NOMO-1 treated with DMSO at 0.1 percent for 48 hours (cell line): ENCODE data around the gene DCBLD1.
A peak's percentile ranks its signal among the peaks of the same experiment; 100 is the strongest.

Experiments used
- DNase-seq: peaks from one replicate; lab custom pipeline; 2025; ENCODE audit not compliant: unreplicated experiment; lab: John Stamatoyannopoulos, UW

The DCBLD1 gene

DNA sequence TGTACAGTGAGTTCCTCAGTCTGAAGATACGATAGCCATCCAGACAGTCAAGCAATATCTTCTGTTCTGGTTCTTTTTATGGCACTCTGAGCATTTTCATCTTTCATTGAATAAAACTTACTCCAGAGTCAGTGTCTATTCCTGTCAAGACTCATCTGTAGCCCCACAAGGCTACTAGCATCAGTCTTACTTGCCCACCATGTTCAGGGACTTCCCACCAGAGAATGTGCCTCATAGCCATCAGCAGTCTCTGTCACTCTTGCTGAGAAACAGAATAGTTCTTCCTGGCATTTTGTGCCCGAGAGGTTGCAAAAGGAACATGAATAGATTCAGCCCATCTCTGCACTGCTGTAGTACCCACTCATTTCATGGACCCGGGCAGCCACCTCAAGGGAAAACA is 12.7 kb upstream of the DCBLD1 start:
- DNase-seq: no peak

GRCh38 chr6:117472667-117473066 is 9.8 kb upstream of the DCBLD1 start:
- no peak for DNase-seq

GRCh38 chr6:117473401-117473800 is 9.1 kb upstream of the DCBLD1 start:
- DNase-seq: no peak

GRCh38 chr6:117477988-117478852 is 4.3 kb upstream of the DCBLD1 start:
- DNase-seq: peak; percentile 45

- DNase-seq: no peak
Observed at GRCh38 chr6:117478853-117479231, 3.6 kb upstream of the DCBLD1 start.

- DNase-seq: no peak
Observed at GRCh38 chr6:117480651-117481050, 1.8 kb upstream of the DCBLD1 start.

DNA sequence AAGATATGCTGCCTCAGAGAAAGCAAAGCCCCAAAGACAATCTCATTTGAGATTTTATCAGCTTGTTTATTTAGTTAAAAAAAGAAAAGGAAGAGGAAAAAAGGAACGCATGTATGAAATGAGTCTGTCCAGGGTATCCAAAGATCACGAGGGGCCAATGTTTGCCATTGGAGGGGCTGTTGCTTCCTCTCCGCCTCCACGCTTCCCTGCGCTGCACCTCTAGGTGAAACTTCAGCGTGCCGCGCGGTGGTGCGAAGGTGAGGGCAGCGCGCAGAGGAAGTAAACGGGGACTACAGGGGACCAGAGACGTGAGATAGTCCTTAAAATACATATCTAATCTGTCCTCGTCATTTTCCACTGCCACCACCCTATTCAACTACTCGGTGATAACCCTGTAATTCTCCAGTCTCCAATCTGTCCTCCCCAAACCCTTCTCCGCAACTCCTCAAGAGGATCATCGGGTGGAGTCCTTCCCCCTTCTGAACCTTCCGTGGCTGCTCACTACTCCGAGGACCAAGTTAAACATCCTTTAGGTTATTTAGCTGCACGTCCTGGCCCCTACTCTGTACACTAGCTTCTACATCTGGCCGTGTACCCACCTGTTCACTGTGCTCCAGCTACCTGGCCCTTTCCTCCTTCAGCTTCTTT is 1.1 kb upstream of the DCBLD1 start:
- no peak for DNase-seq

GRCh38 chr6:117481926-117482239 is 591 bp upstream of the DCBLD1 start:
- no peak for DNase-seq

- no peak for DNase-seq
Observed at GRCh38 chr6:117483004-117483644, 650 bp downstream of the DCBLD1 start.

GRCh38 chr6:117483645-117484016 is 1.2 kb downstream of the DCBLD1 start:
- peak; percentile 35 for DNase-seq

- no peak for DNase-seq
Observed at GRCh38 chr6:117484052-117484646, 1.7 kb downstream of the DCBLD1 start.

DNA sequence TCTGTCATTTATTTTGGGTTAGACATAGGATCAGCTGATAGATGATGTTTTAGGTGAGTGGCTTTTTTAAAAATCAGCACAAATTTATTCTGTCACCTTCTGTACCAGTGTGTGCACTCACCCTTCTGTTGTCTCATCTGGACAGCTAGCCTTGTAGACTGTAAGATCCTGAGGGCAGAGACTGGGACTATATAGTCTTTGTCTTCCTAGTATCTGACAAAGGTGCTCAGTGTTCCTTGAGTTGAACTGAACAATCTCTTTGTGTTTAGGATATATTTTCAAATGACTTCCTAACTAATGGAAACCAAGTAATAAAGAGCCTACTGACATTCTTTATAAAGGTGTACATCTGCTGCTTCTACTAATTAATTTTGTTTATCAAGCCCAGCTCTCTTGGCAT is 3.0 kb downstream of the DCBLD1 start:
- DNase-seq: no peak

DNA sequence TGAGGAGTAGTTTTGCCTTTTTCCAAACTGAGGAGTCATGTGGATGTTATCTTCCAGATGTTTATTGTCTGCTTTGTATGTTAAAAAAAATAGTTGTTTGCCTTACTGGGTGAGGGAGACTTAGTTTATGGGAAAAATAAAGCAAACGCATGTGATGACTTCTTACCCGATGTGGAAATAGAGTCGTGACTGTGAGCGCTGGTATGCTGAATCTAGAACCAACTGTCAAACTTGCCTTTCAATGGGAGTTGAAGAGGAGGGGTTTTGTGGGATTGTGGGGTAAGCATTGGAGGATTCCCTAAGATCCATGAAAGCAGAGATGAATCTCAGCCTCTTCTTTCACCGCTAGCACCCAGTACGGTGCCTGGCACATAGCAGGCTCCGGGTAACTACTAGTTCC is 5.3 kb downstream of the DCBLD1 start:
- DNase-seq: no peak

DNA sequence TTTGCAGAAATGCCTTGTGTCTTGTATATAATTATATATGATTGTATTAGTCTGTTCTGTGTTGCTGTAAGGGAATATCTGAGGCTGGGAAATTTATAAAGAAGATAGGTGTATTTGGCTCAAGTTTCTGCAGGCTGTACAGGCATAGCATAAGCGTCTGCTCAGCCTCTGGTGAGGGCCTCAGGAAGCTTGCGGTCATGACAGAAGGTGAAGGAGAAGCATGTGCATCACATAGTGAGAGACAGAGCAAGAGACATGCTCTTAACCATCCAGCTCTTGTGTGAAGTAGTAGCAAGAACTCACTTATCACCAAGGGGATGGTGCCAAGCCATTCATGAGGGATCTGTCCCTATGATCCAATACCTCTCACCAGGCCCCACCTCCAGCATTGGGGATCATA is 6.5 kb downstream of the DCBLD1 start:
- DNase-seq: no peak

DNA sequence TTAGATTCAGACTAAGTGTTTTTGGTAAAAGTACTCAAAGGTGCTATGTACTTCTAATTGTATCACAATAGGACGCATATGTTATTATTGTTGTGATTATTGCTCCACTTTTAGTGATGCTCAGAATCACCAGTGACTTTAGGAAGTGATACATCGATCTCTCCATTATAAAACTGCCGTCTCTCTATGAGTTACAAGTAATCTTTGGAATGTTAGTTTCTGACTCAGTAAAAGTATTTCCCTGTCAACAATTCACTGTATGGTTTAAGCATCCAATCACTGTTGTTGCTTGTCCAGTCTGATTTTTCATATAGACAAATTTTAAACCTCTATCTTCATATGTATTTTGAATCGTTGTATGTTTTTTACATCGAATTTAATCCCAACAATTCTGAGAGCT is 9.4 kb downstream of the DCBLD1 start:
- no peak for DNase-seq

- no peak for DNase-seq
Observed at GRCh38 chr6:117493470-117493869, 11.0 kb downstream of the DCBLD1 start.

DNA sequence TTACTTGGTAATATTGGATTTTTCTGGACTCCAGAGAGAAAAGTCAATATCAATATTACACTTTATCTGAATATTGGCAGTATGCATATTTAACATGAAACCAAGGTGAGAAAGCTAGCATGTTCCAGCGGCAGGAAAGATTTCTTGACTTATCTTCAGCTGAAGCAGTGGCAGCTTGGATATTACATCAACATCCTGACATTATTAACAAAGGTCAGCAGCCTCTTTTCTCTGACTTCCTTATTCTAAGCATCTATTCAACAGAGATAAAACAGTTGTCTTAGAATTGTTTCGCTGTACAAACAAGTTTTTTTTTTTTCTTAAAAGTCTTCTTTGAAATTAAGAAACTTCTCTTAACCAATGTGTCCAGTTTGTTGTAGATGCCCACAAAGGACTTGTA is 11.8 kb downstream of the DCBLD1 start:
- DNase-seq: peak; percentile 51

DNA sequence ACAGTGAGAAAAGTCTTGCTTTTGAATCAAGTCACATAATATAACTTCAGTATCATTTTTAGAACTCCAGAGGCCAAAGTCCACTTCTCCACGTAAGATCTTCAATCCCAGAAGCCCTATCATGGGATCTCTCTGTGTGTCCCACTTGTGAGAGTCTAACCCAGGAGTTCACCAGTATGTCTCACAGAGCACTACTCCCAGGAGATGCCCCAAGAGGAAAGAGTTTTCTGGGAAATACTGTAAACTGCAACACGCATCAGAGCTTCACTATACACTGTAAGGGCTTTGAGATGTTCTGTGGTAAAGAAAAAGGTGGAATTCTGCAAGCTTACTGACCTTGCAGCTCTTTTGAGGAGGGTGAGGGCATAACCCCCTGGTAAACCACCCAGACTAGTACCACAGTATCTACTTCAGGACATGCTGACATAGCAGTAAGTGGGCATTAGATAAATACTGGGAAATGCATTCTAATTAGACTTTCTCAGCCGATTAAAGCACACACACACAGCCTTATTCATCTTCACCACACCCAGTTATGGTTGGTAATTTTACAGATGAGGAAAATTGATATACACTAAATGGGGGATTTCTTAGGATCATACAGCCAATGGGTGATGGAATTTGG is 12.3 kb downstream of the DCBLD1 start:
- no peak for DNase-seq

DNA sequence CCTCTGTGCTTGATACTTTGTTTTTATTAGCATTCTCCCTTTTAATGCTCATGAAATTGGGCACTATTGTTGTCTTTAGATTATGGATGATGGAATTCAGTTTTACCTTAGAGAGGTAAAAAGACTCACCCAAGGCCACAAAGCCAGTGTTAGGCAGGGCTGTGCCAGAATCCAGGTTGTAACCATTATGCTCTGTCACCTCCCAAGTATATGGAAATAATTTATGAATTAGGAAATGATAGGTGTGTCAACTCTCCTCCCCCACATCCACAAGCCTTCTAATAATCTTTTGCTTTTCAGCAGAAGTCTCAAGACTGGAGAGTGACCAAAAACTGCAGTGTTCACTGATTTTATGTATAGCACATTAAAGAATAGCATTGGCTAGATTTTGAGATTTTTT is 13.0 kb downstream of the DCBLD1 start:
- no peak for DNase-seq

DNA sequence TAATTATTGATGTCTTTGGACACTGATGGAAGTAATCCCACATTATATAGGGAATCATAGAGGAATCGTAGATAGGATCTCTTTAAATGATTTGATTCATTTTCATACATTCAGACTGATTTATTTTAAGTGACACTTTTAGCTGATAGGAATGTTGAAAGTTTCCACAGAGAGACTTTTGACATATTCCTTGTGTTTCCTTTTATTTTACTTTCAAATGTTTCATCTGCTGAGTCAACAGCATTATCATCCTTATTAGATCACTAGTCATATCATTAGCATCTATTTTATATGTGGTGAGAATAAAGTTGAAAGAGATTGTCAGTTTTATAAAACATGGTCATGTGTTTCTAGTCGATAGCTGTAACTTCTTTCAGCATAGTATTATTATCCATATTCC is 13.4 kb downstream of the DCBLD1 start:
- no peak for DNase-seq

GRCh38 chr6:117496383-117496990 is 14.0 kb downstream of the DCBLD1 start:
- no peak for DNase-seq
